ENCODE data around the gene SIK2. TPM values are rescaled to one million over a fixed set of nuclear protein-coding genes. Genes with fewer than 3 reads are reported as not detected.
"Not testable (repeated sequence)": the region's sequence is repeated elsewhere in the genome, so short reads cannot be mapped to it uniquely, and the experiment has no call there.

The SIK2 gene
- total RNA-seq, 1 donor from 2014 or later = 9.9 TPM

DNA sequence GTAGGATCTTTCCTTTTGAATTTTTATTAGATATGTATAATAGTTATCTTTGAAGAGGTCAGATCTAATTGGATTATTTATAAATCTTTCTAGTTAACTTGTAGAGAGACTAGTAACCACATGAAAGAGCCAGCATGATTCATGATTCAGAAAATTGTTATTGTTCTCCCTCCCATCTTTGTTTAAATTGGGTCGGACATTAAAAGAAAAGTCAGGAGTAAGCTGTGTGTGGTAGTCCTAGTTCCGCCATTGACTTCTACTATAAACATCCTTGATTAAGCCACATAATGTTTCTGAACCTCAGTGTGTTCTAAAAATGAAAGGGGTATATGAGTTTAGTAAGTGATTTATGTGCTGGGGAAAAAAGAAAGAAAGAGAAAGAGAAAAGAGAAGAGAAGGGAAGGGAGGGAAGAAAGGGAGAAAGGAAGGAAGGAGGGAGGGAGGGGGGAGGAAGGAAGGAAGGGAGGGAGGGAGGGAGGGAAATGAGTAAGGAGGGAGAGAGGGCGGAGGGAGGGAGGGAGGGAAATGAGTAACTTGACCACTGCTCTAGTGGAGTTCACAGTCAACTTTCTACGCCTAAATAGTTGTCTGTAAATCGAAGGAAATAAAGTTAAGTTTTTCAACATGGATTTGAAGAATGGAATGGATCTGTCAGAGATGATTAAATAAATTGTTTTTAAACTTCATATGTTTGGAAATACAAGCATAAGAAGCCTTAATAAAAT, 32.9 kb downstream of the SIK2 start:
- H3K4me1 Mint-ChIP-seq (ENCODE audit: low read depth) = peaks cover 28% of the 10 kb centered on the region
- H3K4me3 Mint-ChIP-seq (ENCODE audit: low read depth) = no peak overlapping the region
- peaks cover 14% of the 10 kb centered on the region for H3K36me3 Mint-ChIP-seq (ENCODE audit: low read depth)
- H3K27me3 Mint-ChIP-seq (ENCODE audit: low read depth) = no peaks in the 10 kb centered on the region
- H3K27ac Mint-ChIP-seq = no peak overlapping the region
- intact Hi-C loops (cut with micrococcal nuclease) = no loop called here
- DNase-seq (ENCODE audit: low spot score) = no peak
- no peaks in the 10 kb centered on the region for H3K9me3 Mint-ChIP-seq

DNA sequence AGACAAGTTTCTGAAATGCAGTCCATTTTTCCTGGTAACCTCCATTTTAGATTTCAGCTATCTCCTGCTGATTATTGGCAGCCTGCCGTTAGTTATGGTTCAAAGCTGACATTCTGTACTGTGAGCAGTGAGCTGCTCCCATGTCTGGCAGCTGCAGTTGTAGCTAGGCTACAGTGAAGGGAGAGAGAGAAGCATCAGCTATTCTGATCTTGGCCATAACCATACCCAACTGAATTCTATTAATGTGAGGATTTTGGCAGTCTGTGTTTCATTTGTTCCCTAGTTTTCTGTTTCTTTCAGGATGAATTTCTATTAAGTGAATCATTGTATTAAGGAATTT, 33.4 kb downstream of the SIK2 start:
- H3K27ac Mint-ChIP-seq = no peak overlapping the region
- intact Hi-C loops (cut with micrococcal nuclease) = no loop called here
- peaks cover 28% of the 10 kb centered on the region for H3K4me1 Mint-ChIP-seq (ENCODE audit: low read depth)
- H3K9me3 Mint-ChIP-seq = no peaks in the 10 kb centered on the region
- H3K4me3 Mint-ChIP-seq (ENCODE audit: low read depth) = no peak overlapping the region
- DNase-seq (ENCODE audit: low spot score) = no peak
- H3K27me3 Mint-ChIP-seq (ENCODE audit: low read depth) = no peaks in the 10 kb centered on the region
- peaks cover 14% of the 10 kb centered on the region for H3K36me3 Mint-ChIP-seq (ENCODE audit: low read depth)

DNA sequence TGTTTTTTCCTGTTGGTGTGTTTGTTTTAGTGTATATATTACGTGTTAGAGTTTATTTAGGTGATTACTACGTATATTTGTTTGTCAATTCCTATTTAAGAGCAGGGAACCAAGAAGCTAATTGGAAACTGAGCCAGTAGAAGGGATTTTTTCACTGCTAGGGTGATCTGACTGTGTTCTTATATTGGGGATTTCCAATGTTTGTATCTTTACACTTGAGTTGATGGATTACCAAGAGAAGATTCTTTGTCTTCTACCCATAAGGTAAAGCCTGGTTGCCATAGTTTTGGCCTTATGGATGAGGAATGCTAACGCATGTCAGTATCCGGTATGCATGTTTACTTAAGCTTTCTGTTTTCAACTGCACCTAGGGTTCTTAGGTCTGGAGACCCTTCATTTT, 35.6 kb downstream of the SIK2 start:
- H3K4me3 Mint-ChIP-seq (ENCODE audit: low read depth) = no peak overlapping the region
- intact Hi-C loops (cut with micrococcal nuclease) = no loop called here

DNA sequence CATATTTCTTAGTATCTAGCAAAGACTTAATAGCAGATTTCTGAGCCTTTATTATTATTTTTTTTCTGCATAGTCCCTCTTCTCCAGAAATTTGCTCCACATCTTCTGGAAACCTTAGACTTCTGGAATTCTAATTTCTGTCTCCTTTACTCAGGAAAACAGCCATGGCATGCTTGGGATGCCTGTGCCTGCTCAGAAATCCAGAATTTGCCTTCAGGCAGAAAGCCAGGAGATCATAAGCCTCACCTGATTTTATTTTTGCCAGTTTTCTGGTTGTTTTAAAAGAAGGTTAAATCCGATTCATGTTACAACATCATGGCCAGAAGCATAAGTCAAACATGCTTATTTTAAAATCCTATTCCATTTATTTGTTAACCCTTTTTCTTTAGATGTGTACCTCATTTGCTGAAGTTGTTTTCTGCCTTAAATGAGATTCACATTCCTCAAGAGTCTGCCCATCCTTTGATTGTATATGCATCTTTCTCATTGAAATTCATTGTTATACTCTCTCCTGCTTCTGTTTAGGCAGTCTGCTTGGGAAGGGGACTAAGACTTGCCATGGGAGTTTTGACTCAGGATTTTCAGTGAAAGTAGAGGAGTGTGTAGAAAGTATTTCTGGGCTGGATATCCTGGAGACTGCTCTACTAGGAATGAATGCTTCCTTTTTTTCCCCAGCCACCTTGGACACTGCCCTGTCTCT, 37.1 kb downstream of the SIK2 start:
- H3K36me3 Mint-ChIP-seq (ENCODE audit: low read depth) = peaks cover 19% of the 10 kb centered on the region
- intact Hi-C loops (cut with micrococcal nuclease) = no loop called here
- H3K9me3 Mint-ChIP-seq = no peaks in the 10 kb centered on the region
- H3K4me1 Mint-ChIP-seq (ENCODE audit: low read depth) = peaks cover 19% of the 10 kb centered on the region
- H3K27ac Mint-ChIP-seq = no peak overlapping the region
- DNase-seq (ENCODE audit: low spot score) = no peak
- H3K27me3 Mint-ChIP-seq (ENCODE audit: low read depth) = no peaks in the 10 kb centered on the region
- no peak overlapping the region for H3K4me3 Mint-ChIP-seq (ENCODE audit: low read depth)

More for the DNA sequence above, 35.6 kb downstream of the SIK2 start:
- H3K27me3 Mint-ChIP-seq (ENCODE audit: low read depth) = no peaks in the 10 kb centered on the region
- peaks cover 19% of the 10 kb centered on the region for H3K36me3 Mint-ChIP-seq (ENCODE audit: low read depth)
- DNase-seq (ENCODE audit: low spot score) = no peak
- H3K4me1 Mint-ChIP-seq (ENCODE audit: low read depth) = peaks cover 28% of the 10 kb centered on the region
- H3K27ac Mint-ChIP-seq = no peak overlapping the region
- H3K9me3 Mint-ChIP-seq = no peaks in the 10 kb centered on the region

DNA sequence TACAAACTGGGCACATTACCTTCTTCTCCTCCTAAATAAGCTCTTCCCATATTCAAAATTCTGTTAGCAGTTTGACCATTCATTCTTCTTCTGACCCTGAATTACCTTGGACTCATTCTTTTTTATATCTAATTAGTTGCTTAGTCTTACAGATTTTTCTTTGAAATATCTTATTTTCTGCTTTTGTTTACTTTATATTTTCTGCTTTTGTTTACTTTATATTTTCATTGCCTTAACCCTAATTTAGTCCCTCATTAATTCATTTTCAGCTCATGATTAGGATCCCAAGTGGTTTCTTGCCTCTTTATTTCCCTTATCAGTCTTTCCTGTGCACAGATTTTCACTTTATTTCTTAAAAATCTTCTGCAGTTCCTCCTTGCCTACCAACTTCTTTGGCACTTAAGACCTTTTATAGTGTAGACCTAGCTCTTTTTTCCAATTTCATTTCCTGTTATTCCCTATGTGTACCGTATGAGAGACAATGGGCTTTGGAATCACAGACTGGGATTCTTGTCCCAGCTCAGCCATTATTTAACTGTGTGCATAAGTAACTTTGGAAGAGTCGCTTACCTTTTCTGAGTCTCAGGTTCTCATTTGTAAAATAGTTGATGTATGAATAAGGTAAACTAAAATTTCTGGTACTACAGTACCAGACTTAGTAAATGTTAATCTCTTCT, 39.2 kb downstream of the SIK2 start:
- DNase-seq (ENCODE audit: low spot score) = no peak
- no peak overlapping the region for H3K27ac Mint-ChIP-seq
- peaks cover 7% of the 10 kb centered on the region for H3K4me1 Mint-ChIP-seq (ENCODE audit: low read depth)
- H3K27me3 Mint-ChIP-seq (ENCODE audit: low read depth) = no peaks in the 10 kb centered on the region
- H3K9me3 Mint-ChIP-seq = no peaks in the 10 kb centered on the region
- H3K4me3 Mint-ChIP-seq (ENCODE audit: low read depth) = no peak overlapping the region
- H3K36me3 Mint-ChIP-seq (ENCODE audit: low read depth) = peaks cover 16% of the 10 kb centered on the region
- intact Hi-C loops (cut with micrococcal nuclease) = no loop called here

DNA sequence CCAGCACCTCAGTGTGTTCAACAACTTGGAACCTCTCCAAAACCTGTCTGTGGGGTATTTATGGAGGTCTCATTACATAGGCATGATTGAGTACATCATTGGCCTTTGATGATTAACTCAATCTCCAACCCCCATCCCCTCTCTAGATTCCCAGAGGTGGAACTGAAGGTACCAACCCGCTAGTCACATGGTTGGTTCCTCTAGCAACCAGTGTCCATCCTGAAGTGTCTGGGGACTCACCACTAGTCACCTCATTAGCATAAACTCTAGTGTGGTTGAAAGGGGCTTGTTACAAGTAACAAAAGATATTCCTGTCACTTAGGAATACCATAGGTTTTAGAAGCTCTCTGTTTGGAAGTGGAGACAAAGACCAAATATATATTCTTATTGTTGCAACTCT, 40.3 kb downstream of the SIK2 start:
- no peak for DNase-seq (ENCODE audit: low spot score)
- peaks cover 15% of the 10 kb centered on the region for H3K36me3 Mint-ChIP-seq (ENCODE audit: low read depth)
- H3K27ac Mint-ChIP-seq = no peak overlapping the region
- H3K4me1 Mint-ChIP-seq (ENCODE audit: low read depth) = peaks cover 7% of the 10 kb centered on the region
- intact Hi-C loops (cut with micrococcal nuclease) = no loop called here
- H3K4me3 Mint-ChIP-seq (ENCODE audit: low read depth) = no peak overlapping the region
- H3K27me3 Mint-ChIP-seq (ENCODE audit: low read depth) = no peaks in the 10 kb centered on the region
- no peaks in the 10 kb centered on the region for H3K9me3 Mint-ChIP-seq

DNA sequence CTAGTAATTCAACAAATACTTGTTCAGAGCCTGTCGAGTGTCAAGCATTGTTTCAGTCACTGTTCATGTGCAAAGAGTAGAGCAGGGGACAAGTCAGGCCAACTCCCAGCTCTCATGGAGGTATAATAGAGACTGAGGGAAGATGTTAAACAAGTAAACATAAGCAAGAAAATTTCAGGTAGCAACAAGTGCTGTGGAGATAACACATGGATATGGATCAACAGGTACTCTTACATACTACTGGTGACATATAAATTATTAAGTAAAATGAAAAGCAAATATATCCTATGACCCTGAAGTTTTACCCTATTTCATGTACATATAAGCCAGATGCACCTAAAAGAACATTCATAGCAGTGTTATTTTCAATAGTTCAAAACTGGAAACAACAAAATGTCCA, 42.7 kb downstream of the SIK2 start:
- H3K4me3 Mint-ChIP-seq (ENCODE audit: low read depth) = no peak overlapping the region
- DNase-seq (ENCODE audit: low spot score) = no peak
- H3K27ac Mint-ChIP-seq = no peak overlapping the region
- intact Hi-C loops (cut with micrococcal nuclease) = no loop called here
- no peaks in the 10 kb centered on the region for H3K9me3 Mint-ChIP-seq
- H3K27me3 Mint-ChIP-seq (ENCODE audit: low read depth) = no peaks in the 10 kb centered on the region
- H3K4me1 Mint-ChIP-seq (ENCODE audit: low read depth) = no peaks in the 10 kb centered on the region
- H3K36me3 Mint-ChIP-seq (ENCODE audit: low read depth) = peaks cover 4% of the 10 kb centered on the region

DNA sequence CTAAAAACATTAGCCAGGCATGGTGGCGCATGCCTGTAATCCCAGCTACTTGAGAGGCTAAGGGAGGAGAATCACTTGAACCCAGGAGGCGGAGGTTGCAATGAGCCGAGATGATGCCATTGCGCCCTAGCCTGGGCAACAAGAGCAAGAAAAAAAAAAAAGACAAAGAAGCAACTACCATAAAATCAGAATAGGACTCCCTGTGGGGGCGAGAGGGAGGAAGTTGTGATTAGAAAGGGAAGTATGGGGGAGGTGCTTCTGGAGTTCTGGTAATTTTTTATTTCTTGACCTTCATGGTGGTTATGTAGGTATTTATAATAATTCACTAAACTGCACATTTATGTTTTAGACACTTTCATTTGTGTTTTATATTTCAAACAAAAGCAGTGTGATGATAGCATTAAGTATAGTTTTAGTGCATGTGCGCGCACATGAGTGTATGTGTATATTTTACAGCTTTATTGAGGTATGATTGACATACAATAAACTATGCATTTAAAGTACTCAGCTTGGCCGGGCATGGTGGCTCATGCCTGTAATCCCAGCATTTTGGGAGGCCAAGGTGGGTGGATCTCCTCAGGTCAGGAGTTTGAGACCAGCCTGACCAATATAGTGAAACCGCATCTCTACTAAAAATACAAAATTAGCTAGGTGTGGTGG, 43.5 kb downstream of the SIK2 start:
- DNase-seq (ENCODE audit: low spot score) = no peak
- no peaks in the 10 kb centered on the region for H3K4me1 Mint-ChIP-seq (ENCODE audit: low read depth)
- no peak overlapping the region for H3K27ac Mint-ChIP-seq
- no peaks in the 10 kb centered on the region for H3K9me3 Mint-ChIP-seq
- no peaks in the 10 kb centered on the region for H3K27me3 Mint-ChIP-seq (ENCODE audit: low read depth)
- H3K36me3 Mint-ChIP-seq (ENCODE audit: low read depth) = peaks cover 4% of the 10 kb centered on the region
- no peak overlapping the region for H3K4me3 Mint-ChIP-seq (ENCODE audit: low read depth)
- intact Hi-C loops (cut with micrococcal nuclease) = no loop called here

DNA sequence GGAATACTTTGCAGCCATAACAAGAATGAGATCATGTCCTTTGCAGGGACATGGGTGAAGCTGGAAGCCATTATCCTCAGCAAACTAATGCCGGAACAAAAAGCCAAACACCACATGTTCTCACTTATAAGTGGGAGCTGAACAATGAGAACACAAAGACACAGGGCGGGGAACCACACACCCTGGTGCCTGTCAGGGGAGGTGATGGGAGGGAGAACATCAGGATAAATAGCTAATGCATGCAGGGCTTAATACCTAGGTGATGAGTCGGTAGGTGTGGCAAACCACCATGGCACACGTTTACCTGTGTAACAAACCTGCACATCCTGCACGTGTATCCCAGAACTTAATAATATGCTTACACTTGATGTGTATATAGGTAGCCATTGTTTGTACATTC, 49.1 kb downstream of the SIK2 start:
- H3K4me3 Mint-ChIP-seq (ENCODE audit: low read depth); intact Hi-C loops (cut with micrococcal nuclease); H3K4me1 Mint-ChIP-seq (ENCODE audit: low read depth); H3K9me3 Mint-ChIP-seq; H3K36me3 Mint-ChIP-seq (ENCODE audit: low read depth); H3K27me3 Mint-ChIP-seq (ENCODE audit: low read depth); H3K27ac Mint-ChIP-seq; DNase-seq (ENCODE audit: low spot score): not testable (repeated sequence)

DNA sequence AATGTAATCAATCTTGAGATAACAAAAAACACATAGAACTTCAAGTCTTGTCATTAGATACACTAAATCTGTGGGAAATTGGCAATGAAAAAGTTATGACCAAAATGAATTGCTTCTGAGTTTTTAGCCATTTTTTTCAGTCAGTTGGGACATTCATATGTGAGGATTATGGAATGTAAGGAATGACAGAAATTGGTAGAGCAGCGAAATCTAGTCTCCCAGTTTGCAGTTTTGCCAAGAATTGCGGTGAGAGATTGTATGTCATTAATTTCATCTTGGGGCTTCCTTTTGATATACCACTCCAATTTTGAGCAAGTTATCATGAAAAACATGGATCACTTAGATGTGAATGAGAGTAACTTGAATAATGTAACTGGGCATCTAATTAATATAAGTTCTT, 49.9 kb downstream of the SIK2 start:
- Mint-ChIP-seq H3K9me3 (no peaks in the 10 kb centered on the region), H3K27me3 (ENCODE audit: low read depth) (no peaks in the 10 kb centered on the region), H3K36me3 (ENCODE audit: low read depth) (peaks cover 3% of the 10 kb centered on the region), H3K4me3 (ENCODE audit: low read depth) (no peak overlapping the region), H3K4me1 (ENCODE audit: low read depth) (peaks cover 3% of the 10 kb centered on the region), H3K27ac (no peak overlapping the region)
- intact Hi-C loops (cut with micrococcal nuclease) = no loop called here
- no peak for DNase-seq (ENCODE audit: low spot score)

DNA sequence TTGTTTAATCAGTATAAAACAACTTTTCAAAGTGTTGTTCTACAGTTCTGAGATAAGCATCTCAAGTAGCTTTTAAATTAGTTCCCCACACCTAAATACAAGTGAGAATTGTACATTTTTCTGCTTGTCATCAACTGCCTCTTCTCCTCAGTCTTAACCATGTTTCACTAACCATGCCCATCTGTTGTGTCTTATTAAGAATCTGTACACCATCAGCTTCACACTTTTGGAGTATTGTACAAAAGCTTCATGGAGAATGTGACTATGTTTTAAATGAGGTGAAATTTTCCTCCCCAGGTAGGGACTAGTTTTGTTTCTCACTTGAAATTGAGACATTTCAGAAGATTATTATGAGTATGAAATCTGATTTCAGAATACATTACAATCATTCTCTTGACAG, 52.4 kb downstream of the SIK2 start:
- intact Hi-C loops (cut with micrococcal nuclease) = no loop called here

DNA sequence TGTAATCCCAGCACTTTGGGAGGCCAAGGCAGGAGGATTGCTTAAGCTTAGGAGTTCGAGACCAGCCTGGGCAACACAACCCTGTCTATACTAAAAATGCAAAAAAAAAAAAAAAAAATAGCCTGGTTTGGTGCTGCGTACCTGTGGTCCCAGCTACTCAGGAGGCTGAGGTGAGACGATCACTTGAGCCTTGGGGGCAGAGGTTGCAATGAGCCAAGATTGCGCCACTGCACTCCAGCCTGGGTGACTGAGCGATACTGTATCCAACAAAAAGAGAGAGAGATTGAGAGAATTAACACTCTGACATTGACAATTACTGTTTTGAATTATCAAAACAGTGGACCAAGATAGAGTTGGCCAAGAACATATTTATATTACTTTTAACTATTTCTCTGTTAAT, 53.7 kb downstream of the SIK2 start:
- no peak for DNase-seq (ENCODE audit: low spot score)
- no peak overlapping the region for H3K27ac Mint-ChIP-seq
- H3K4me1 Mint-ChIP-seq (ENCODE audit: low read depth) = peaks cover 3% of the 10 kb centered on the region
- peaks cover 3% of the 10 kb centered on the region for H3K36me3 Mint-ChIP-seq (ENCODE audit: low read depth)
- no peaks in the 10 kb centered on the region for H3K9me3 Mint-ChIP-seq
- no peaks in the 10 kb centered on the region for H3K27me3 Mint-ChIP-seq (ENCODE audit: low read depth)
- intact Hi-C loops (cut with micrococcal nuclease) = no loop called here
- H3K4me3 Mint-ChIP-seq (ENCODE audit: low read depth) = no peak overlapping the region

More for the DNA sequence above, 52.4 kb downstream of the SIK2 start:
- H3K27me3 Mint-ChIP-seq (ENCODE audit: low read depth) = no peaks in the 10 kb centered on the region
- no peak for DNase-seq (ENCODE audit: low spot score)
- no peak overlapping the region for H3K4me3 Mint-ChIP-seq (ENCODE audit: low read depth)
- H3K9me3 Mint-ChIP-seq = no peaks in the 10 kb centered on the region
- peaks cover 3% of the 10 kb centered on the region for H3K36me3 Mint-ChIP-seq (ENCODE audit: low read depth)
- no peak overlapping the region for H3K27ac Mint-ChIP-seq
- peaks cover 3% of the 10 kb centered on the region for H3K4me1 Mint-ChIP-seq (ENCODE audit: low read depth)

DNA sequence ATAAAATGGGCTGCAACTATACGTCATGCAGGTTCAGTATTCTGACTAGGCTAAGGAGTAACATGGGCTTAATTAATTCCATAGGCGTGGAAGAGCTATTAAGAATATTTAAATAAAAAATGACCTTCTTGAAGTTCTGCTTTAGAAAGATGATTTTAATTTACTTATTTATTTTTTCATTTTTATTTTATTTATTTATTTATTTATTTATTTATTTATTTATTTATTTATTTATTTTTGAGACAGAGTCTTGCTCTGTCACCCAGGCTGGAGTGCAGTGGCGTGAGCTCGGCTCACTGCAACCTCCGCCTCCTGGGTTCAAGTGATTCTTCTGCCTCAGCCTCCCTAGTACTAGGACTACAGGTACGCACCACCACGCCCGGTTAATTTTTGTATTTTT, 55.7 kb downstream of the SIK2 start:
- H3K27me3 Mint-ChIP-seq (ENCODE audit: low read depth); H3K27ac Mint-ChIP-seq: not testable (repeated sequence)

More for the DNA sequence above, 55.7 kb downstream of the SIK2 start:
- H3K4me3 Mint-ChIP-seq (ENCODE audit: low read depth); DNase-seq (ENCODE audit: low spot score); H3K36me3 Mint-ChIP-seq (ENCODE audit: low read depth); H3K9me3 Mint-ChIP-seq; H3K4me1 Mint-ChIP-seq (ENCODE audit: low read depth); intact Hi-C loops (cut with micrococcal nuclease): not testable (repeated sequence)

Measured in activated T-helper 2 cell treated with anti-CD3 and anti-CD28 coated beads, Interferon-gamma antibody, Interleukin-2, Interleukin-4, amounts not matched to agents 10 μg/mL and 5 μg/mL and 100 μg/mL, durations not matched to agents 14 hours and 24 hours and 36 hours (primary cell).